IMR-90 (cell line): ENCODE results near the gene OGFOD3. TPM values are rescaled to one million over a fixed set of nuclear protein-coding genes. Genes with fewer than 3 reads are reported as not detected.

Experiments
- ATAC-seq: fragments of 200-7000 bp; cut with Tn5 transposase; 2 replicates; pipeline ENCODE4 v1.9.1; 2020; ENCODE audit warnings: low read depth, mild to moderate bottlenecking, moderate library complexity
- BruUV-seq: library from RNA; stranded (reverse); fragments of 400-500 nt; replicated peaks from 2 replicates; lab custom pipeline; 2021; lab: Mats Ljungman, UMichigan
- CTCF ChIA-PET: fragments of 300-600 bp; formaldehyde crosslinking; extraction: SDS; loops from one replicate; lab custom pipeline; 2021; ENCODE audit warnings: antibody characterized with exemption; lab: Yijun Ruan, JAX
- POLR2A ChIA-PET: fragments of 300-600 bp; sonication (Branson Sonifier 250); formaldehyde crosslinking; loops from one replicate; lab custom pipeline; 2022; ENCODE audit warnings: antibody characterized with exemption; ENCODE audit not compliant: unreplicated experiment; lab: Charles Lee
- DNase-seq: peaks from one replicate; pipeline ENCODE4 v3.0.0; 2013
- H2AFZ ChIP-seq: replicated peaks from 2 replicates; pipeline ENCODE3; 2013; ENCODE audit warnings: low read length, mild to moderate bottlenecking; ENCODE audit not compliant: poor library complexity
- H2AK5ac ChIP-seq: 2 replicates; pipeline ENCODE4 v1.6.1; 2013; ENCODE audit warnings: low read depth, low read length, inconsistent platforms
- H2AK9ac ChIP-seq: replicated peaks from 2 replicates; pipeline ENCODE3; 2013; ENCODE audit warnings: mild to moderate bottlenecking, low read depth, low read length, moderate library complexity; ENCODE audit not compliant: poor library complexity
- H2BK120ac ChIP-seq: 2 replicates; pipeline ENCODE4 v1.6.1; 2013; ENCODE audit warnings: low read depth, low read length, inconsistent platforms
- H2BK15ac ChIP-seq: 3 replicates; pipeline ENCODE4 v1.6.1; 2013; ENCODE audit warnings: low read depth, low read length, inconsistent platforms
- H2BK20ac ChIP-seq: 2 replicates; pipeline ENCODE4 v1.6.1; 2013; ENCODE audit warnings: low read depth, mild to moderate bottlenecking, inconsistent platforms, low read length, moderate library complexity
- H2BK5ac ChIP-seq: 2 replicates; pipeline ENCODE4 v1.6.1; 2013; ENCODE audit warnings: mild to moderate bottlenecking, low read depth, low read length, inconsistent platforms; ENCODE audit not compliant: poor library complexity, severe bottlenecking
- H3K14ac ChIP-seq: replicated peaks from 2 replicates; pipeline ENCODE4 v1.6.1; 2013; ENCODE audit warnings: low read depth, low read length, inconsistent platforms
- H3K18ac ChIP-seq: 2 replicates; pipeline ENCODE4 v1.6.1; 2013; ENCODE audit warnings: low read depth, low read length, control low read depth
- H3K23ac ChIP-seq: 2 replicates; pipeline ENCODE4 v1.6.1; 2013; ENCODE audit warnings: low read depth, low read length, inconsistent platforms
- H3K27ac ChIP-seq: 2 replicates; pipeline ENCODE4 v1.5.1; 2013; ENCODE audit warnings: mild to moderate bottlenecking, control low read depth, low read length; ENCODE audit not compliant: insufficient read depth
- H3K27me3 ChIP-seq: 2 replicates; pipeline ENCODE4 v1.6.1; 2013; ENCODE audit warnings: low read length; ENCODE audit not compliant: control insufficient read depth, insufficient read depth
- H3K36me3 ChIP-seq: 2 replicates; pipeline ENCODE4 v1.6.1; 2013; ENCODE audit warnings: low read length, mixed read lengths; ENCODE audit not compliant: control insufficient read depth, insufficient read depth
- H3K4ac ChIP-seq: 2 replicates; pipeline ENCODE4 v1.6.1; 2013; ENCODE audit warnings: low read depth, low read length, inconsistent platforms
- H3K4me1 ChIP-seq: 2 replicates; pipeline ENCODE4 v1.6.1; 2013; ENCODE audit warnings: low read length, mixed read lengths; ENCODE audit not compliant: control insufficient read depth, insufficient read depth
- H3K4me2 ChIP-seq: 2 replicates; pipeline ENCODE4 v1.6.1; 2013; ENCODE audit warnings: low read depth, mild to moderate bottlenecking, control low read depth, low read length, moderate library complexity
- H3K4me3 ChIP-seq: 2 replicates; pipeline ENCODE4 v1.5.1; 2013; ENCODE audit warnings: low read depth, mild to moderate bottlenecking, control low read depth, low read length, moderate library complexity; ENCODE audit not compliant: insufficient read depth
- H3K56ac ChIP-seq: 2 replicates; pipeline ENCODE4 v1.6.1; 2013; ENCODE audit warnings: low read length, inconsistent platforms; ENCODE audit not compliant: insufficient read depth; ENCODE audit errors: extremely low read depth
- H3K79me1 ChIP-seq, 2 experiments: 2 replicates each; pipeline ENCODE4 v1.6.1; 2013; ENCODE audit warnings: low read length in 2 of 2, inconsistent platforms in 1 of 2, low read depth in 1 of 2
- H3K9ac ChIP-seq: 2 replicates; pipeline ENCODE4 v1.6.1; 2013; ENCODE audit warnings: low read depth, low read length, control low read depth
- H3K9me1 ChIP-seq: 2 replicates; pipeline ENCODE4 v1.6.1; 2013; ENCODE audit warnings: low read length, inconsistent platforms; ENCODE audit not compliant: insufficient read depth
- H3K9me3 ChIP-seq: 2 replicates; pipeline ENCODE4 v1.6.1; 2013; ENCODE audit warnings: low read length; ENCODE audit not compliant: control insufficient read depth, insufficient read depth
- H4K20me1 ChIP-seq: 2 replicates; pipeline ENCODE4 v1.6.1; 2013; ENCODE audit warnings: low read length, inconsistent platforms; ENCODE audit not compliant: insufficient read depth
- H4K5ac ChIP-seq: 2 replicates; pipeline ENCODE4 v1.6.1; 2013; ENCODE audit warnings: mild to moderate bottlenecking, low read depth, low read length, control low read depth
- H4K8ac ChIP-seq, 2 experiments: 2 replicates each; pipeline ENCODE4 v1.6.1; 2013; ENCODE audit warnings: low read depth in 2 of 2, low read length in 2 of 2, control low read depth in 1 of 2, inconsistent platforms in 1 of 2
- H4K91ac ChIP-seq: 2 replicates; pipeline ENCODE4 v1.6.1; 2013; ENCODE audit warnings: low read depth, low read length, inconsistent platforms; ENCODE audit not compliant: insufficient read depth
- BHLHE40 ChIP-seq: fragments of 150-350 bp; IDR thresholded peaks from 2 replicates; pipeline ENCODE4 v1.6.1; 2016; ENCODE audit warnings: mild to moderate bottlenecking, low read depth, low read length
- CEBPB ChIP-seq: IDR thresholded peaks from 2 replicates; pipeline ENCODE4 v1.6.1; 2012; ENCODE audit warnings: low read depth, low read length, improper control_type of control experiment
- CHD1 ChIP-seq: IDR thresholded peaks from 2 replicates; pipeline ENCODE4 v1.6.1; 2012; ENCODE audit warnings: low read depth, low read length, improper control_type of control experiment
- CTCF ChIP-seq: conservative IDR thresholded peaks from 2 replicates; pipeline ENCODE4 v1.5.1; 2012; ENCODE audit warnings: mild to moderate bottlenecking, low read depth, low read length, improper control_type of control experiment
- ELK1 ChIP-seq: fragments of 150-350 bp; IDR thresholded peaks from 2 replicates; pipeline ENCODE4 v1.6.1; 2016; ENCODE audit warnings: low read depth, mild to moderate bottlenecking, low read length, moderate library complexity, borderline replicate concordance
- FOS ChIP-seq: fragments of 150-350 bp; IDR thresholded peaks from 2 replicates; pipeline ENCODE4 v1.6.1; 2016; ENCODE audit warnings: low read depth, low read length
- MAFK ChIP-seq: IDR thresholded peaks from 2 replicates; pipeline ENCODE4 v1.6.1; 2012; ENCODE audit warnings: low read depth, low read length, improper control_type of control experiment
- MAZ ChIP-seq: IDR thresholded peaks from 2 replicates; pipeline ENCODE4 v1.6.1; 2012; ENCODE audit warnings: low read depth, mild to moderate bottlenecking, low read length, improper control_type of control experiment, moderate library complexity, borderline replicate concordance
- MXI1 ChIP-seq: IDR thresholded peaks from 2 replicates; pipeline ENCODE4 v1.6.1; 2012; ENCODE audit warnings: low read depth, mild to moderate bottlenecking, low read length, moderate library complexity, borderline replicate concordance
- NFE2L2 ChIP-seq: fragments of 150-350 bp; IDR thresholded peaks from 2 replicates; pipeline ENCODE4 v1.6.1; 2016; ENCODE audit warnings: low read depth, mild to moderate bottlenecking, low read length
- POLR2A ChIP-seq: IDR thresholded peaks from 2 replicates; pipeline ENCODE4 v1.6.1; 2012; ENCODE audit warnings: mild to moderate bottlenecking, low read depth, low read length
- RAD21 ChIP-seq: IDR thresholded peaks from 2 replicates; pipeline ENCODE4 v1.6.1; 2012; ENCODE audit warnings: low read length, improper control_type of control experiment
- RCOR1 ChIP-seq: IDR thresholded peaks from 2 replicates; pipeline ENCODE4 v1.6.1; 2012; ENCODE audit warnings: mild to moderate bottlenecking, low read length, improper control_type of control experiment; ENCODE audit not compliant: insufficient replicate concordance
- RFX5 ChIP-seq: IDR thresholded peaks from 2 replicates; pipeline ENCODE4 v1.8.0; 2012; ENCODE audit warnings: low read depth, mild to moderate bottlenecking, low read length, moderate library complexity
- SMC3 ChIP-seq: fragments of 150-350 bp; IDR thresholded peaks from 2 replicates; pipeline ENCODE4 v1.6.1; 2016; ENCODE audit warnings: low read depth, mild to moderate bottlenecking, antibody characterized with exemption, low read length, moderate library complexity
- USF2 ChIP-seq: fragments of 150-350 bp; IDR thresholded peaks from 2 replicates; pipeline ENCODE4 v1.6.1; 2017; ENCODE audit warnings: mild to moderate bottlenecking, antibody characterized with exemption, low read length, low read depth
- WGBS, 2 experiments: methylation state at CpG; one replicate each; pipeline versions ENCODE4 v1.1.5 to v1.1.7; 2013; ENCODE audit warnings: missing lambda C conversion rate in 2 of 2; ENCODE audit not compliant: insufficient read length in 1 of 2; ENCODE audit errors: extremely low coverage in 2 of 2; 5-methylcytosine and 5-hydroxymethylcytosine counted together
- dilution Hi-C: fragments of 300-500 bp; cut with HindIII; formaldehyde crosslinking; loops from one replicate; pipeline ENCODE4 v1.14.3; 2018; ENCODE audit warnings: low sequenced_read_pairs; ENCODE audit not compliant: unreplicated experiment
- in situ Hi-C: fragments of 300-500 bp; cut with MboI; formaldehyde crosslinking; loops from 3 replicates; pipeline ENCODE4 v1.14.3; 2019; ENCODE audit warnings: low sequenced_read_pairs, inconsistent platforms, mixed read lengths
- intact Hi-C: fragments of 100-400 bp; cut with micrococcal nuclease; formaldehyde crosslinking; loops from 2 replicates; pipeline ENCODE4 v1.10.0; 2022
- polyA plus RNA-seq, 3 experiments: library from polyadenylated mRNA; depleted of rRNA; stranded (reverse); fragments of >200 nt; gene quantifications; 2 replicates each; pipeline ENCODE4 v1.2.3, GENCODE V29; 2012; ENCODE audit warnings: low replicate concordance in 1 of 3
- total RNA-seq: library from RNA; depleted of rRNA; stranded (reverse); fragments of >200 nt; gene quantifications from 2 replicates; pipeline ENCODE4 v1.2.3, GENCODE V29; 2012

OGFOD3 gene
- total and polyA plus RNA-seq, 2 of the 4 experiments (the other 2 are of a cell fraction): 25.3 to 33.4 TPM

- no peak overlapping the region for H2BK5ac ChIP-seq
- no peak overlapping the region for H3K27ac ChIP-seq
- intact Hi-C loops (no loop called here), dilution Hi-C loops (no loop called here), in situ Hi-C loops (no loop called here)
- no peak overlapping the region for H3K4ac ChIP-seq
- no peak overlapping the region for H2BK15ac ChIP-seq
- ChIA-PET POLR2A (no interaction called here), CTCF (no interaction called here)
- no peak overlapping the region for H3K23ac ChIP-seq
- DNase-seq (no peak), ATAC-seq (no peak)
- H3K27me3 ChIP-seq: no peaks in the 10 kb centered on the region
- no peak overlapping the region for H4K5ac ChIP-seq
- no peak overlapping the region for H2AFZ ChIP-seq
- peaks cover 23 to 50% of the 10 kb centered on the region in 2 experiments for H3K79me1 ChIP-seq
- H4K8ac ChIP-seq: no peak overlapping the region
- 0 out of 2 replicates have a peak, but pooled peaks cover 8% of the 10 kb centered on the region for H3K9me1 ChIP-seq
- WGBS, 2 experiments: 97% methylated on average over 5 of the region's 12 CpGs; no CpG with 5 or more reads in 1 of the 2 experiments
- peaks cover 43% of the 10 kb centered on the region for H3K36me3 ChIP-seq
- H3K14ac ChIP-seq: no peak overlapping the region
- no peak overlapping the region for H2BK20ac ChIP-seq
- H3K9ac ChIP-seq: no peak overlapping the region
- H2AK9ac ChIP-seq: no peak overlapping the region
- H4K91ac ChIP-seq: no peak overlapping the region
- no peak overlapping the region for H3K56ac ChIP-seq
- peaks cover 14% of the 10 kb centered on the region for H4K20me1 ChIP-seq
- no peak overlapping the region for H2BK120ac ChIP-seq
- H3K9me3 ChIP-seq: no peaks in the 10 kb centered on the region
- BruUV-seq: no TSS peak
- H3K4me1 ChIP-seq: peaks cover 11% of the 10 kb centered on the region; the same call in 1 of the 2 replicates
- TF ChIP-seq BHLHE40: no peak
- TF ChIP-seq CTCF: no peak
- TF ChIP-seq RAD21: no peak
- TF ChIP-seq MAZ: no peak
- no peak for TF ChIP-seq SMC3
- no peak for TF ChIP-seq CHD1
- no peak for TF ChIP-seq MXI1
- TF ChIP-seq ELK1: no peak
- no peak for TF ChIP-seq MAFK
- no peak for TF ChIP-seq RFX5
- TF ChIP-seq NFE2L2: no peak
- TF ChIP-seq USF2: no peak
- no peak for TF ChIP-seq FOS
- TF ChIP-seq RCOR1: no peak
- TF ChIP-seq CEBPB: no peak
- TF ChIP-seq POLR2A: no peak
- H3K18ac ChIP-seq: no peak overlapping the region
- no peak overlapping the region for H3K4me3 ChIP-seq
- no peak overlapping the region for H3K4me2 ChIP-seq
- H2AK5ac ChIP-seq: no peak overlapping the region
Measured at GRCh38 chr17:82446649-82447048, 28.3 kb upstream of the OGFOD3 start.
